Measurements from ENCODE around the gene CIPC. TPM values are rescaled to one million over a fixed set of nuclear protein-coding genes. Genes with fewer than 3 reads are reported as not detected.

The CIPC gene
- total and polyA plus RNA-seq, 9 of the 15 experiments (the other 6 are each of a cell fraction or from before 2014, with no cell fraction given): 5.0 to 16.9 (median 10.7) TPM

DNA sequence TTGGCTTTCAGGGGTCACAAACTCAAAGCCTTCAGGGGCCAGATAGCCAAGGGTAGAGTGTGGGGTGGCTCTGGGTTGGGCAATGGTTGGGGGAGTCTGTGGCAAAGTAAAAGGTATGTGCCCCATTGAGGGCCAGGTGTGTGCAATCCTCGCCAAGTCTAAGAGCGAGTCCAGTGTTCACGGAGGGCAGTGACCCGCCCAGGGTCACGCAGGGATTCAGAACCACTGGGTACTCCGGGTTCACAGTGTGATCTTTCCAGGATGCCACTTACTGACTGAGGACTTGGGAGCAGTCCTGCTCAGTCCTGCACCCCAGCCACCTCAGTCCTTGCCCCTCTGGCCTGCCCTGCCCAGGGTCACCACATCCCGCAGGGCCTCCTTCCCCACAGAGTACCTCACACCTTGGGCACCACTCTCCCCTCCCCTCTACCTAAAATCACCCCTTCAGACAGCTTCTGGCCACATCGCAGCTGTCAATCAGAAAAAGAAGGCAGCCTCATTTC lies 27.8 kb downstream of the CIPC start:
- POLR2A ChIA-PET: no interaction called here
- peaks cover 0 to 26% of the 10 kb centered on the region in 2 experiments; a peak in 2 of 5 replicates for H3K27me3 ChIP-seq (ENCODE audit: control insufficient read depth in 2 of 2, insufficient read depth in 2 of 2, low read length in 2 of 2)
- WGBS (ENCODE audit: insufficient coverage, low coverage, missing lambda C conversion rate): 30% methylated on average over 4 of the region's 8 CpGs

More for the DNA sequence above, 27.8 kb downstream of the CIPC start:
- Histone ChIP-seq H3K79me2 (ENCODE audit: control insufficient read depth, insufficient read depth, low read length) (no peaks in the 10 kb centered on the region), H3K4me3 (no peak overlapping the region), H3K9me1 (ENCODE audit: control insufficient read depth, insufficient read depth, low read length) (no peaks in the 10 kb centered on the region), H3K9ac (ENCODE audit: insufficient read depth in 1 of 2, low read depth in 2 of 2, low read length in 2 of 2) (no peak overlapping the region), H3K4me2 (ENCODE audit: insufficient read depth, low read length) (no peak overlapping the region), H4K20me1 (replicated peaks; ENCODE audit: control insufficient read depth, insufficient read depth, low read length) (no peaks in the 10 kb centered on the region; the same call in 1 of the 2 replicates), H3K4me1 (replicated peaks in 1 of 2; ENCODE audit: control insufficient read depth in 2 of 2, insufficient read depth in 2 of 2, low read length in 2 of 2) (peaks cover 0 to 22% of the 10 kb centered on the region in 2 experiments; a peak in 4 of 5 replicates), H3K27ac (ENCODE audit: extremely low read depth, low read depth, low read length) (no peak overlapping the region), H2AFZ (ENCODE audit: low read depth, low read length) (no peak overlapping the region), H3K36me3 (ENCODE audit: control insufficient read depth, insufficient read depth, low read length) (no peaks in the 10 kb centered on the region), H3K9me3 (replicated peaks; ENCODE audit: control insufficient read depth, insufficient read depth, low read depth, low read length) (no peaks in the 10 kb centered on the region)
- TF ChIP-seq, protein P1, sequence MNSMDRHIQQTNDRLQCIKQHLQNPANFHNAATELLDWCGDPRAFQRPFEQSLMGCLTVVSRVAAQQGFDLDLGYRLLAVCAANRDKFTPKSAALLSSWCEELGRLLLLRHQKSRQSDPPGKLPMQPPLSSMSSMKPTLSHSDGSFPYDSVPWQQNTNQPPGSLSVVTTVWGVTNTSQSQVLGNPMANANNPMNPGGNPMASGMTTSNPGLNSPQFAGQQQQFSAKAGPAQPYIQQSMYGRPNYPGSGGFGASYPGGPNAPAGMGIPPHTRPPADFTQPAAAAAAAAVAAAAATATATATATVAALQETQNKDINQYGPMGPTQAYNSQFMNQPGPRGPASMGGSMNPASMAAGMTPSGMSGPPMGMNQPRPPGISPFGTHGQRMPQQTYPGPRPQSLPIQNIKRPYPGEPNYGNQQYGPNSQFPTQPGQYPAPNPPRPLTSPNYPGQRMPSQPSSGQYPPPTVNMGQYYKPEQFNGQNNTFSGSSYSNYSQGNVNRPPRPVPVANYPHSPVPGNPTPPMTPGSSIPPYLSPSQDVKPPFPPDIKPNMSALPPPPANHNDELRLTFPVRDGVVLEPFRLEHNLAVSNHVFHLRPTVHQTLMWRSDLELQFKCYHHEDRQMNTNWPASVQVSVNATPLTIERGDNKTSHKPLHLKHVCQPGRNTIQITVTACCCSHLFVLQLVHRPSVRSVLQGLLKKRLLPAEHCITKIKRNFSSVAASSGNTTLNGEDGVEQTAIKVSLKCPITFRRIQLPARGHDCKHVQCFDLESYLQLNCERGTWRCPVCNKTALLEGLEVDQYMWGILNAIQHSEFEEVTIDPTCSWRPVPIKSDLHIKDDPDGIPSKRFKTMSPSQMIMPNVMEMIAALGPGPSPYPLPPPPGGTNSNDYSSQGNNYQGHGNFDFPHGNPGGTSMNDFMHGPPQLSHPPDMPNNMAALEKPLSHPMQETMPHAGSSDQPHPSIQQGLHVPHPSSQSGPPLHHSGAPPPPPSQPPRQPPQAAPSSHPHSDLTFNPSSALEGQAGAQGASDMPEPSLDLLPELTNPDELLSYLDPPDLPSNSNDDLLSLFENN (IDR thresholded peaks at IDR 0.05; ENCODE audit: low read depth in 2 of 2, low read length in 2 of 2): no peak
- TF ChIP-seq NFE2 (IDR thresholded peaks at IDR 0.05; ENCODE audit: low read depth): no peak
- TF ChIP-seq GABPB1 (CRISPR knock-in tag; IDR thresholded peaks at IDR 0.05): no peak
- TF ChIP-seq, protein P2, sequence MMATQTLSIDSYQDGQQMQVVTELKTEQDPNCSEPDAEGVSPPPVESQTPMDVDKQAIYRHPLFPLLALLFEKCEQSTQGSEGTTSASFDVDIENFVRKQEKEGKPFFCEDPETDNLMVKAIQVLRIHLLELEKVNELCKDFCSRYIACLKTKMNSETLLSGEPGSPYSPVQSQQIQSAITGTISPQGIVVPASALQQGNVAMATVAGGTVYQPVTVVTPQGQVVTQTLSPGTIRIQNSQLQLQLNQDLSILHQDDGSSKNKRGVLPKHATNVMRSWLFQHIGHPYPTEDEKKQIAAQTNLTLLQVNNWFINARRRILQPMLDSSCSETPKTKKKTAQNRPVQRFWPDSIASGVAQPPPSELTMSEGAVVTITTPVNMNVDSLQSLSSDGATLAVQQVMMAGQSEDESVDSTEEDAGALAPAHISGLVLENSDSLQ (IDR thresholded peaks at IDR 0.05): peak; percentile 10; the same call in 1 of the 2 replicates
- TF ChIP-seq, protein P3, sequence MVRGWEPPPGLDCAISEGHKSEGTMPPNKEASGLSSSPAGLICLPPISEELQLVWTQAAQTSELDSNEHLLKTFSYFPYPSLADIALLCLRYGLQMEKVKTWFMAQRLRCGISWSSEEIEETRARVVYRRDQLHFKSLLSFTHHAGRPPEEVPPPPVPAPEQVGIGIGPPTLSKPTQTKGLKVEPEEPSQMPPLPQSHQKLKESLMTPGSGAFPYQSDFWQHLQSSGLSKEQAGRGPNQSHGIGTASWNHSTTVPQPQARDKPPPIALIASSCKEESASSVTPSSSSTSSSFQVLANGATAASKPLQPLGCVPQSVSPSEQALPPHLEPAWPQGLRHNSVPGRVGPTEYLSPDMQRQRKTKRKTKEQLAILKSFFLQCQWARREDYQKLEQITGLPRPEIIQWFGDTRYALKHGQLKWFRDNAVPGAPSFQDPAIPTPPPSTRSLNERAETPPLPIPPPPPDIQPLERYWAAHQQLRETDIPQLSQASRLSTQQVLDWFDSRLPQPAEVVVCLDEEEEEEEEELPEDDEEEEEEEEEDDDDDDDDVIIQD (CRISPR knock-in tag; IDR thresholded peaks at IDR 0.05): no peak
- DNase-seq (ENCODE audit: extremely low read depth in 1 of 4, low spot score in 3 of 4) (no peak), ATAC-seq (no peak), FAIRE-seq (no peak)
- in situ Hi-C loops (cut with MboI) (no loop called here), intact Hi-C loops (cut with micrococcal nuclease) (no loop called here)
- CTCF ChIA-PET (ENCODE audit: low intra/inter-chr PET ratio): no interaction called here
- no TSS peak for BruUV-seq (replicated peaks)
